ENCODE data around the gene MACROD2.

Gene MACROD2

DNA sequence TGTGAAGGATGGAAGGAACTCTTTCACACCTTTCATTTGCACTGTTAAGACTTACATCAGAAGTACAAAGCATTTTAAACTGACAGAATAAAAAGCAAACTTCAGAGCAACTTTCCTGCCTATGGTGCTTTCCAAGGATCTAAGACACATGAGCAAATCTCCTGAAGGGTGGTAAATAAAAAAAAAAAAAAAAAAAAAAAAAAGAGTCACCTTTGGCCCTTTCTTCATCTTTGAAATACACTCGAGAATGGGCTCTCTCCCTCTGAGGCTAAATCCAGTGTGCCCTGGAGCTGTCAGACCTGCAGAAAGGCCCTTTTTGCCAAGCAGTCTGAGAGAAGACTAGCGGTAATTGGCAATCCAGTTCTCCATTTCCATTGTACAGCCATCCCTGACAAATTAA, 1455.9 kb downstream of the MACROD2 start:
- Histone ChIP-seq H3K9me3 (ENCODE audit: low read length) (no peaks in the 10 kb centered on the region), H3K36me3 (ENCODE audit: insufficient read depth, low read length) (no peaks in the 10 kb centered on the region), H3K4me1 (ENCODE audit: insufficient read depth, low read length) (no peaks in the 10 kb centered on the region), H3K4me3 (ENCODE audit: low read length) (no peak overlapping the region), H3K27me3 (ENCODE audit: insufficient read depth, low read length) (no peaks in the 10 kb centered on the region), H2AFZ (ENCODE audit: low read depth, low read length) (no peak overlapping the region)

DNA sequence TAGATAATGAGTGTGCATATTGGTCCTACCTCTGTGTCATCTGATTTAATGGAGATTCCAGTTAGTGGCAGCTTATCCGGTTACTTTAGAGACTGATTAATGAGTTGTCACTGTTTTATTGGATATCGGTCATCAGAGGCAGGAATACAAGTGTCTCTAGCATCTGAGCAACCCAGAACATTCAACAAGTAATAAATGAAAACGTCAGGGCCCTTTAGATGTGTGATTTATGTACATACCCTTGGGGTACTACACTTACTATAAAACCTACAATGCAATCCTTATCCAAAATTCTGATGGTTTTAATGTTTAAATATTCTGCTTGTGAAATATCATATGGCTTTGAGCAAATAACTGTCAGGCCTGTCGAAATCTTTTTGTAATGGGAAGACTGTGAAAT, 1460.0 kb downstream of the MACROD2 start:
- H2AFZ ChIP-seq (ENCODE audit: low read depth, low read length) = no peak overlapping the region
- no peaks in the 10 kb centered on the region for H3K27me3 ChIP-seq (ENCODE audit: insufficient read depth, low read length)
- no peaks in the 10 kb centered on the region for H3K36me3 ChIP-seq (ENCODE audit: insufficient read depth, low read length)
- H3K9me3 ChIP-seq (ENCODE audit: low read length) = no peaks in the 10 kb centered on the region
- no peak overlapping the region for H3K4me3 ChIP-seq (ENCODE audit: low read length)
- H3K4me1 ChIP-seq (ENCODE audit: insufficient read depth, low read length) = no peaks in the 10 kb centered on the region

DNA sequence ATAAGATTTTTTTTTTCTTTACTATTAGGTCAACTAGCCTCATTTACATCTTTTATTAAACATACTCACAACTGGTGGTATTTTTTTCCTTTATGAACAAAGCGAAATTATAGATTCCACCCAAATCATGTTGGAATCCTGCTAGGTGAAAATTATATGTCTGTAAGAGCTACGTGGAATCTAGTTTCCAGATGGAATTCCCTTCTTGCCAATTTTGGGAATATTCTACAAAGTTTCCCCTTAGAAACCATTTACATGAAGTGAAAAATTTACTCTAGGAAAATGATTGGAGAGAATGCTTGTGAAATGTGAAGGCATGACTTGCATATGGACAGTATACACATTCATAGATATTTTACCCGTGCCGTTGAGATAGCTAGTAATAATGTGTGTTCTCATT, 1466.6 kb downstream of the MACROD2 start:
- H3K36me3 ChIP-seq (ENCODE audit: insufficient read depth, low read length) = no peaks in the 10 kb centered on the region
- H3K4me3 ChIP-seq (ENCODE audit: low read length) = no peak overlapping the region
- no peaks in the 10 kb centered on the region for H3K4me1 ChIP-seq (ENCODE audit: insufficient read depth, low read length)
- no peaks in the 10 kb centered on the region for H3K9me3 ChIP-seq (ENCODE audit: low read length)
- no peak overlapping the region for H2AFZ ChIP-seq (ENCODE audit: low read depth, low read length)
- H3K27me3 ChIP-seq (ENCODE audit: insufficient read depth, low read length) = no peaks in the 10 kb centered on the region

DNA sequence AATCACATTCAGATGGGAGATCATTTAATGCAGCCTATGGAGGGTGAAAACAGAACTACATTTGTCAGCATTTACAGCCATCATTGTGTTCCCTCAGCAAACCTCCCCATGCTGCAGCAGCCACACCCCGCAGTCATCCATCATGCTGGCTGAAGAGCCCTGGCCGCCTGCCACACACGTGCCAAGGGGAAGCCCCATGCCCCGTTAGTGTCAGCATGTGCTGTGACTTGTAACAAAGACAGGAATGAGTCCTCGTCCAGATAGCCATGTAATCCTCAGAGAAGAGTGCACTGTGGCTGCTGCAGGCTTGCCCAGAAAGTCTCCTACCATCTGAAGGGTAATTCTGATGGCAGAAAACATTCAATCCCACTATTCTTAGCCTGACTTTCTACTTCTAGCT, 1480.2 kb downstream of the MACROD2 start:
- Histone ChIP-seq H3K4me3 (ENCODE audit: low read length) (no peak overlapping the region), H3K9me3 (ENCODE audit: low read length) (no peaks in the 10 kb centered on the region), H3K36me3 (ENCODE audit: insufficient read depth, low read length) (no peaks in the 10 kb centered on the region), H2AFZ (ENCODE audit: low read depth, low read length) (no peak overlapping the region), H3K27me3 (ENCODE audit: insufficient read depth, low read length) (no peaks in the 10 kb centered on the region), H3K4me1 (ENCODE audit: insufficient read depth, low read length) (no peaks in the 10 kb centered on the region)

DNA sequence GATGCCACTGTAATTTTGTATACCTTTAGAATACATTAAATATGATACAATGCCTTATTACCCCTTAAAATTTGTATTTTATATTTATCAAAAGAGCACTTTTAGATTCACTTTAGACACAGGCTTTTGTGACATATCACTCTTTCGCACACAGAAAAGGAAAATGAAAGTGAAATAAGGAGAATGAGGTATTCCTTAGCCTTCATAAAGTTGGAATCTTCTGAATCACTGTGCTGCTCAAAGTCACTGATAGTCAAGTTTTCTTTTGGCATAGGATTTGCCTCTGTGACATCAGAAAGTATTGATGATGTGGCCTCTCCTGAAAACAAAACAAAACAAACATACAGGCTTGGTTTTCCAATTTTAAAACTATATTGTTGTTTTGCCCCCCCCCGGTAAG, 1480.9 kb downstream of the MACROD2 start:
- no peaks in the 10 kb centered on the region for H3K9me3 ChIP-seq (ENCODE audit: low read length)
- H2AFZ ChIP-seq (ENCODE audit: low read depth, low read length) = no peak overlapping the region
- H3K4me1 ChIP-seq (ENCODE audit: insufficient read depth, low read length) = no peaks in the 10 kb centered on the region
- H3K36me3 ChIP-seq (ENCODE audit: insufficient read depth, low read length) = no peaks in the 10 kb centered on the region
- no peaks in the 10 kb centered on the region for H3K27me3 ChIP-seq (ENCODE audit: insufficient read depth, low read length)
- H3K4me3 ChIP-seq (ENCODE audit: low read length) = no peak overlapping the region

DNA sequence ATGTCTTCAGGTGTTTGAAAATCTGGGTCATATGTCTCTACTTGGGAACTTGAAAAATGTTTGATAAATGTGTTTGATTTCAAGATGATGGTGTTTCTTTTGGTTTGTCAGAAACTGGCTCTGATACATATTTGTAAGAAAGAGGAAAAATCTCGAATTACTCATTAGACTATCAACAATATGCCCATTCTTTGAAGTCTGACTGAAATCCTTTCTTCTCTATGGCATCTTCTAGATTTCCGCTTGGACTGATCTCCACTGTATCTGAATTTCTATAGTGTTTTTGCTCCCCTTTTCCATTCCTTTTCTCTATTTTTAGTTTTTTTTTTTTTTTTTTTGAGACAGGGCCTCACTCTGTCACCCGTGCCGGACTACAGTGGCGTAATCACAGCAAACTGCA, 1481.5 kb downstream of the MACROD2 start:
- Histone ChIP-seq H3K4me3 (ENCODE audit: low read length) (no peak overlapping the region), H3K9me3 (ENCODE audit: low read length) (no peaks in the 10 kb centered on the region), H2AFZ (ENCODE audit: low read depth, low read length) (no peak overlapping the region), H3K4me1 (ENCODE audit: insufficient read depth, low read length) (no peaks in the 10 kb centered on the region), H3K27me3 (ENCODE audit: insufficient read depth, low read length) (no peaks in the 10 kb centered on the region), H3K36me3 (ENCODE audit: insufficient read depth, low read length) (no peaks in the 10 kb centered on the region)

GRCh38 chr20:15482525-15482924, 1487.2 kb downstream of the MACROD2 start:
- Histone ChIP-seq H3K4me3 (ENCODE audit: low read length) (no peak overlapping the region), H3K4me1 (ENCODE audit: insufficient read depth, low read length) (no peaks in the 10 kb centered on the region), H2AFZ (ENCODE audit: low read depth, low read length) (no peak overlapping the region), H3K9me3 (ENCODE audit: low read length) (no peaks in the 10 kb centered on the region), H3K36me3 (ENCODE audit: insufficient read depth, low read length) (no peaks in the 10 kb centered on the region), H3K27me3 (ENCODE audit: insufficient read depth, low read length) (no peaks in the 10 kb centered on the region)

DNA sequence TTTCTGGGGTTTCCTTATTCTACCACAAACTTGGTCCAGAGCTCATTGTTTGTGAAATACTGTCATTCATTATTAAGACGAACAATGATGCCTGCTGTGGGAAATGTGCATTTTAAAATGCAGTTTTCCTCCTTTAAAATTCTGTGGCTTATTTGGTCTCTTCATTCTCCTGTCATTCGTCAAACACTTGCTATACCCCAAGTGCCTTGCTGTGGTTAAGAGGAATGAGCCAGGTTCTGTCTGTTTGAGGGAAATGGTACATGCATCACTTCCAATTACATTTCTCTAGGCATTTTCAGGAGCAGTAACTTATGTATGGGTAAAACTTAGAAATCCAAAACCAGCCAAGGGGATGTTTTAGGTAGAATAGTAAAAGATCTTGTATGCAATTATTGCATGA, 1490.2 kb downstream of the MACROD2 start:
- no peak overlapping the region for H3K4me3 ChIP-seq (ENCODE audit: low read length)
- no peak overlapping the region for H2AFZ ChIP-seq (ENCODE audit: low read depth, low read length)
- no peaks in the 10 kb centered on the region for H3K36me3 ChIP-seq (ENCODE audit: insufficient read depth, low read length)
- H3K9me3 ChIP-seq (ENCODE audit: low read length) = no peaks in the 10 kb centered on the region
- no peaks in the 10 kb centered on the region for H3K27me3 ChIP-seq (ENCODE audit: insufficient read depth, low read length)
- no peaks in the 10 kb centered on the region for H3K4me1 ChIP-seq (ENCODE audit: insufficient read depth, low read length)

- Histone ChIP-seq H3K27me3 (ENCODE audit: insufficient read depth, low read length) (no peaks in the 10 kb centered on the region), H2AFZ (ENCODE audit: low read depth, low read length) (no peak overlapping the region), H3K9me3 (ENCODE audit: low read length) (no peaks in the 10 kb centered on the region), H3K4me1 (ENCODE audit: insufficient read depth, low read length) (no peaks in the 10 kb centered on the region), H3K36me3 (ENCODE audit: insufficient read depth, low read length) (no peaks in the 10 kb centered on the region), H3K4me3 (ENCODE audit: low read length) (no peak overlapping the region)
Observed at GRCh38 chr20:15487030-15487429, 1491.7 kb downstream of the MACROD2 start.

DNA sequence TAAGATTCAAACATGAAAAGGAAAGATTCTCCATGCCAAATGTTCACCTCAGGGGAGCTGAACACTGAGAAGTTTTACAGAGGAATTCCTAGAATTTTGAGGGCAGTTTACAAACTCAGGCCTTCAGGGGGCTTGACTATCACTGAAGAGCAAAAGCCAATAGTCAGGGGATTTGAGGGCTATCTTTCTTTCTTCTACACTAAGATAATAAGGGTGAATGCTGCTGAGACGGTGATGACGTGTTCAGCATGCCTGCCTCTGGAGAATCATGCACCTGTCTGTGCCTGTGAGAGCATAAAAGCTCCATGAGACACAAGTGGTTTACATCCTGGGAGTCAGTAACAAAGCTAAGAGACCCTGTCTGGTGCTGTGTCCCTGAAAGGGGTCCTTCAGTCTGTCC, 1492.4 kb downstream of the MACROD2 start:
- Histone ChIP-seq H2AFZ (ENCODE audit: low read depth, low read length) (no peak overlapping the region), H3K4me3 (ENCODE audit: low read length) (no peak overlapping the region), H3K4me1 (ENCODE audit: insufficient read depth, low read length) (no peaks in the 10 kb centered on the region), H3K36me3 (ENCODE audit: insufficient read depth, low read length) (no peaks in the 10 kb centered on the region), H3K27me3 (ENCODE audit: insufficient read depth, low read length) (no peaks in the 10 kb centered on the region), H3K9me3 (ENCODE audit: low read length) (no peaks in the 10 kb centered on the region)

- H2AFZ ChIP-seq (ENCODE audit: low read depth, low read length) = no peak overlapping the region
- no peaks in the 10 kb centered on the region for H3K36me3 ChIP-seq (ENCODE audit: insufficient read depth, low read length)
- no peak overlapping the region for H3K4me3 ChIP-seq (ENCODE audit: low read length)
- peaks cover 21% of the 10 kb centered on the region for H3K4me1 ChIP-seq (ENCODE audit: insufficient read depth, low read length)
- H3K9me3 ChIP-seq (ENCODE audit: low read length) = no peaks in the 10 kb centered on the region
- no peaks in the 10 kb centered on the region for H3K27me3 ChIP-seq (ENCODE audit: insufficient read depth, low read length)
Observed at GRCh38 chr20:15491575-15491974, 1496.3 kb downstream of the MACROD2 start.

DNA sequence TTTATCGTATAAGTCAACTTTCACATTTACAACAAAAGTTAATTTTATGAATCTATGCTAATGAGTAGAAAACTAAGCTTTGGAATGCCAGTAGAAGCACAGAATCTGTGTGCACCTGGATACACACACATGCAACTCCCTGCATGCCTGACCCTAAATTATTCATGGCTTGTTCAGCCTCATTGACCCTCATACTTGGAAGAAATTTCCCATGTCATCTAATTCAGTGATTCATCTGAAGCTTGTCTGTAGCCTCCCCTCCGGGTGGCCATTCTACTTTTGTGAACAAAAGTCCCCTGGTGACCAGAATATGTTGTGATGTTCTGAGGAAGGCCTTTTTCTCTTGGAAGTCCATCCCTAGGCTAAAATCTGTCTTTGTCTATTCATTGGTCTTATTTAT, 1499.5 kb downstream of the MACROD2 start:
- Histone ChIP-seq H3K27me3 (ENCODE audit: insufficient read depth, low read length) (no peaks in the 10 kb centered on the region), H3K4me1 (ENCODE audit: insufficient read depth, low read length) (peaks cover 21% of the 10 kb centered on the region), H3K4me3 (ENCODE audit: low read length) (no peak overlapping the region), H2AFZ (ENCODE audit: low read depth, low read length) (no peak overlapping the region), H3K9me3 (ENCODE audit: low read length) (no peaks in the 10 kb centered on the region), H3K36me3 (ENCODE audit: insufficient read depth, low read length) (no peaks in the 10 kb centered on the region)

DNA sequence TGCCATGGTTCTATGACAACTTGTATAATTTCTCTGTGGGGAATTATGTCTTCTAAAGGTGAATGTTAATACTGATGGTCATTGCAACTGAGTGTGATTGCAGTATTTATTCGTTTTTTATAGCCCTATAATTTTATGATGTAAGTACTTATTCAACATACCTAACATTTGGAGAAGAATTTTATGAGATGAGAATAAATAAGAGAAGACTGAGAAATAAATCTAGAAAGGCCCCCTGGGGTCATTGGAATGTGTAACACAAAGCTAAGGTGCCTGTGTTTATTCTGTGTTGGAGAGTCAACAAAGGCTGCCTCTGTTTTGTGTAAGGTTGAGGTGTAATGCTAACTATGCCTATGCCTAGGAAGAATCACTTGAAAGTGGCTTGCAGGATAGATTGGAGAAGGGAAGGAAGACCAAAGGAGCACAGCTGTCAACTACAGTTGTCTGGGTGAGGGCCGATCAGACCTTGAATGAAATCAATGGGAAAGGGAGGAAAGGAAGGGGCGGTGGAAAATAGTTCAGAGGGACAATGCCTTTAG, 1501.3 kb downstream of the MACROD2 start:
- H2AFZ ChIP-seq (ENCODE audit: low read depth, low read length) = no peak overlapping the region
- H3K4me3 ChIP-seq (ENCODE audit: low read length) = no peak overlapping the region
- H3K4me1 ChIP-seq (ENCODE audit: insufficient read depth, low read length) = peaks cover 21% of the 10 kb centered on the region
- H3K36me3 ChIP-seq (ENCODE audit: insufficient read depth, low read length) = no peaks in the 10 kb centered on the region
- no peaks in the 10 kb centered on the region for H3K9me3 ChIP-seq (ENCODE audit: low read length)
- H3K27me3 ChIP-seq (ENCODE audit: insufficient read depth, low read length) = no peaks in the 10 kb centered on the region

DNA sequence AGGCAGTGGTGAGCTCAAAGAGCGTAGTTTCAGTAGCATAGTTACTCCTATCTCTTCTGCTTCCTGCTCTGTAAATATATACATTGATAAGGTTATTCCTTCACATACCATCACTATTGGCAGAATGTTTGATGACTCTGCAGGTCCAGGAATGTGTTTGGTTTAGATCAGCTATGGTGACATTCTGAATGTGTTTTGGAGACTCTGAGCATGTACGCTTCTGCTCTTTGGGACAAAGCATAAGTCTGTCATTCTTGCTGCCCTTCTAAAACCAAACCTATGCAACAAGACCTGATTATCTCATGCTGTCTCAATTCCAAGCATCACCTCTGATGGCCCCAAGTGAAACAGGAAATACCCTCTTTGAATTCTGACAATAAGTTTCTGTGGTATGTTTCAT, 1503.6 kb downstream of the MACROD2 start:
- Histone ChIP-seq H3K36me3 (ENCODE audit: insufficient read depth, low read length) (no peaks in the 10 kb centered on the region), H3K4me3 (ENCODE audit: low read length) (no peak overlapping the region), H3K9me3 (ENCODE audit: low read length) (no peaks in the 10 kb centered on the region), H3K4me1 (ENCODE audit: insufficient read depth, low read length) (peaks cover 21% of the 10 kb centered on the region), H3K27me3 (ENCODE audit: insufficient read depth, low read length) (no peaks in the 10 kb centered on the region), H2AFZ (ENCODE audit: low read depth, low read length) (no peak overlapping the region)
